Prostate gland (tissue), 2 donors: ENCODE results near the gene CDKL1.

Experiments used
- POLR2A ChIP-seq: fragments of 450-650 bp; IDR thresholded peaks from one replicate; pipeline ENCODE4 v1.6.1; 2016; ENCODE audit warnings: antibody characterized with exemption, mild to moderate bottlenecking
- POLR2AphosphoS5 ChIP-seq: sonication (generic); formaldehyde crosslinking; IDR thresholded peaks from one replicate; pipeline ENCODE4 v1.6.1; 2017; ENCODE audit warnings: antibody characterized with exemption
- TF ChIP-seq, protein P1 (sequence below), 4 experiments: fragments of 200-600 bp in 2 of 4; fragments of 450-650 bp in 2 of 4; sonication (generic) in 2 of 4; IDR thresholded peaks; 1 replicate in 3 of 4; 2 replicates in 1 of 4; pipeline ENCODE4 v1.5.1; 2016 to 2019; ENCODE audit warnings: antibody characterized with exemption in 4 of 4, mild to moderate bottlenecking in 2 of 4, moderate library complexity in 2 of 4

- TF ChIP-seq, protein P1, sequence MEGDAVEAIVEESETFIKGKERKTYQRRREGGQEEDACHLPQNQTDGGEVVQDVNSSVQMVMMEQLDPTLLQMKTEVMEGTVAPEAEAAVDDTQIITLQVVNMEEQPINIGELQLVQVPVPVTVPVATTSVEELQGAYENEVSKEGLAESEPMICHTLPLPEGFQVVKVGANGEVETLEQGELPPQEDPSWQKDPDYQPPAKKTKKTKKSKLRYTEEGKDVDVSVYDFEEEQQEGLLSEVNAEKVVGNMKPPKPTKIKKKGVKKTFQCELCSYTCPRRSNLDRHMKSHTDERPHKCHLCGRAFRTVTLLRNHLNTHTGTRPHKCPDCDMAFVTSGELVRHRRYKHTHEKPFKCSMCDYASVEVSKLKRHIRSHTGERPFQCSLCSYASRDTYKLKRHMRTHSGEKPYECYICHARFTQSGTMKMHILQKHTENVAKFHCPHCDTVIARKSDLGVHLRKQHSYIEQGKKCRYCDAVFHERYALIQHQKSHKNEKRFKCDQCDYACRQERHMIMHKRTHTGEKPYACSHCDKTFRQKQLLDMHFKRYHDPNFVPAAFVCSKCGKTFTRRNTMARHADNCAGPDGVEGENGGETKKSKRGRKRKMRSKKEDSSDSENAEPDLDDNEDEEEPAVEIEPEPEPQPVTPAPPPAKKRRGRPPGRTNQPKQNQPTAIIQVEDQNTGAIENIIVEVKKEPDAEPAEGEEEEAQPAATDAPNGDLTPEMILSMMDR (IDR thresholded peaks at IDR 0.05): no peak
- TF ChIP-seq POLR2A (no peak), POLR2AphosphoS5 (no peak)
These were observed 6.3 kb upstream of the CDKL1 start for GRCh38 chr14:50402965-50403364.
